HL-60 (cell line): ENCODE results near the gene BANP.
"Not testable (repeated sequence)": the region's sequence is repeated elsewhere in the genome, so short reads cannot be mapped to it uniquely, and the experiment has no call there.

ENCODE experiments used
- CTCF ChIP-seq: IDR thresholded peaks from one replicate; pipeline ENCODE4 v1.5.1; 2011; ENCODE audit warnings: low read length, control low read depth, inconsistent platforms; ENCODE audit not compliant: insufficient read depth
- REST ChIP-seq: IDR thresholded peaks from 2 replicates; pipeline ENCODE4 v1.6.1; 2012; ENCODE audit warnings: low read depth; ENCODE audit not compliant: insufficient replicate concordance

- not testable (repeated sequence) for TF ChIP-seq REST, CTCF
Observed at GRCh38 chr16:87904963-87905362, 46.3 kb upstream of the BANP start.
